ENCODE measurements around the gene NANOS2. TPM values are rescaled to one million over a fixed set of nuclear protein-coding genes. Genes with fewer than 3 reads are reported as not detected.

Gene NANOS2
- total and polyA plus RNA-seq, 9 of the 15 experiments (the other 6 are each of a cell fraction or from before 2014, with no cell fraction given) = not detected

DNA sequence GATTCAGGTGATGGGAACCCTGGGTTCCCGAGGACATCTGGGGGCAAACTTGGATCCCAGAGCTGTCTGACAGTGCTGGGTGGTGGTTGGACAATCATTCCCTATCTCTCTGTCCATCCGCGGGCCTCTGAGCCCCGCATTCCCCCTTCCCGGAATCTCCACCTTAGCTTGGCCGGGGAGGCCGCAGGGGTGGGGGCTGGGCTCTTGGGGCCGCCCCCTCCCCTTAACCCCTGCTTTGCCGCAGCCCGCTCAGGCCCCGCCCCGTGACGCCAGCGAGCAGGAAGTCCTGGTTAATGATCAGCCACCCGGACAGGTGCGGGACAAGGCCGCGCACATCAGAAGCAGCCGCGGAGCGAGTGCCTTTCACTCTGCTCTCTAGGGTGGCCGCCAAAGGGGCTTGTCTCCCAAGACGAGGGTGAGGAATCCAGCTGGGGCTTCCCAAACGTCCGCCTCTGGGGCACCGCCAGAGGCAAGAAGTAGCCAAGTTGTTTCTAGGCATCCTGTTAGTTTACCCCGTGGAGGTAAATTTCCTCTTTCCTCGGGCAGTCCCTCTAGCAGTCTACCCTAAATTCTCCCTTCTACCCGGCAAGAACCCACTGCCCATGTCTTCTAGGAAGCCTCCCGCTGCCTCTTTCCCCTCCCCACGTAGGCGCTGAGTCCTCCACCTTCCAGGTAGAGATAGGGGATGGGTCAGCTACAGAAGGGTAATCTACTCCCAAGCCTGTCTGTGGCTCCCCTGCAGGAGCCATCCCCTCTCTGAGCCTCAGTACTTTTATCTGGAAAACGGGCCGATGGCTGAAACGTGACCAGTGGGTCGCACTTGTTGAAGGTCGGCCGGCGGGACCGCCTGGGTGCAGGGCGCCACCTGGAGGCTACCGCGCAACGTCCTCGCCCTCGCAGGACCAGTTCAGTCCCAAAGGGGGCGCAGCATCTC is 31.7 kb downstream of the NANOS2 start (continued):
- TF ChIP-seq, protein P1, sequence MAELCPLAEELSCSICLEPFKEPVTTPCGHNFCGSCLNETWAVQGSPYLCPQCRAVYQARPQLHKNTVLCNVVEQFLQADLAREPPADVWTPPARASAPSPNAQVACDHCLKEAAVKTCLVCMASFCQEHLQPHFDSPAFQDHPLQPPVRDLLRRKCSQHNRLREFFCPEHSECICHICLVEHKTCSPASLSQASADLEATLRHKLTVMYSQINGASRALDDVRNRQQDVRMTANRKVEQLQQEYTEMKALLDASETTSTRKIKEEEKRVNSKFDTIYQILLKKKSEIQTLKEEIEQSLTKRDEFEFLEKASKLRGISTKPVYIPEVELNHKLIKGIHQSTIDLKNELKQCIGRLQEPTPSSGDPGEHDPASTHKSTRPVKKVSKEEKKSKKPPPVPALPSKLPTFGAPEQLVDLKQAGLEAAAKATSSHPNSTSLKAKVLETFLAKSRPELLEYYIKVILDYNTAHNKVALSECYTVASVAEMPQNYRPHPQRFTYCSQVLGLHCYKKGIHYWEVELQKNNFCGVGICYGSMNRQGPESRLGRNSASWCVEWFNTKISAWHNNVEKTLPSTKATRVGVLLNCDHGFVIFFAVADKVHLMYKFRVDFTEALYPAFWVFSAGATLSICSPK (IDR thresholded peaks at IDR 0.05; ENCODE audit: borderline replicate concordance) = no peak
- peak; percentile 47 for TF ChIP-seq EGR1 (conservative IDR thresholded peaks at IDR 0.05)
- TF ChIP-seq ZNF121 (CRISPR knock-in tag; conservative IDR thresholded peaks at IDR 0.05) = peak; percentile 61; the same call in 1 of the 2 replicates
- peak; percentile 94 for TF ChIP-seq HDGF (IDR thresholded peaks at IDR 0.05)
- TF ChIP-seq, protein P2, sequence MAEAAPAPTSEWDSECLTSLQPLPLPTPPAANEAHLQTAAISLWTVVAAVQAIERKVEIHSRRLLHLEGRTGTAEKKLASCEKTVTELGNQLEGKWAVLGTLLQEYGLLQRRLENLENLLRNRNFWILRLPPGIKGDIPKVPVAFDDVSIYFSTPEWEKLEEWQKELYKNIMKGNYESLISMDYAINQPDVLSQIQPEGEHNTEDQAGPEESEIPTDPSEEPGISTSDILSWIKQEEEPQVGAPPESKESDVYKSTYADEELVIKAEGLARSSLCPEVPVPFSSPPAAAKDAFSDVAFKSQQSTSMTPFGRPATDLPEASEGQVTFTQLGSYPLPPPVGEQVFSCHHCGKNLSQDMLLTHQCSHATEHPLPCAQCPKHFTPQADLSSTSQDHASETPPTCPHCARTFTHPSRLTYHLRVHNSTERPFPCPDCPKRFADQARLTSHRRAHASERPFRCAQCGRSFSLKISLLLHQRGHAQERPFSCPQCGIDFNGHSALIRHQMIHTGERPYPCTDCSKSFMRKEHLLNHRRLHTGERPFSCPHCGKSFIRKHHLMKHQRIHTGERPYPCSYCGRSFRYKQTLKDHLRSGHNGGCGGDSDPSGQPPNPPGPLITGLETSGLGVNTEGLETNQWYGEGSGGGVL (CRISPR knock-in tag; IDR thresholded peaks at IDR 0.05) = no peak
- TF ChIP-seq BRCA1 (IDR thresholded peaks at IDR 0.05) = no peak
- no peak for TF ChIP-seq BRCA1 (CRISPR knock-in tag; IDR thresholded peaks at IDR 0.05)
- TF ChIP-seq, protein P3, sequence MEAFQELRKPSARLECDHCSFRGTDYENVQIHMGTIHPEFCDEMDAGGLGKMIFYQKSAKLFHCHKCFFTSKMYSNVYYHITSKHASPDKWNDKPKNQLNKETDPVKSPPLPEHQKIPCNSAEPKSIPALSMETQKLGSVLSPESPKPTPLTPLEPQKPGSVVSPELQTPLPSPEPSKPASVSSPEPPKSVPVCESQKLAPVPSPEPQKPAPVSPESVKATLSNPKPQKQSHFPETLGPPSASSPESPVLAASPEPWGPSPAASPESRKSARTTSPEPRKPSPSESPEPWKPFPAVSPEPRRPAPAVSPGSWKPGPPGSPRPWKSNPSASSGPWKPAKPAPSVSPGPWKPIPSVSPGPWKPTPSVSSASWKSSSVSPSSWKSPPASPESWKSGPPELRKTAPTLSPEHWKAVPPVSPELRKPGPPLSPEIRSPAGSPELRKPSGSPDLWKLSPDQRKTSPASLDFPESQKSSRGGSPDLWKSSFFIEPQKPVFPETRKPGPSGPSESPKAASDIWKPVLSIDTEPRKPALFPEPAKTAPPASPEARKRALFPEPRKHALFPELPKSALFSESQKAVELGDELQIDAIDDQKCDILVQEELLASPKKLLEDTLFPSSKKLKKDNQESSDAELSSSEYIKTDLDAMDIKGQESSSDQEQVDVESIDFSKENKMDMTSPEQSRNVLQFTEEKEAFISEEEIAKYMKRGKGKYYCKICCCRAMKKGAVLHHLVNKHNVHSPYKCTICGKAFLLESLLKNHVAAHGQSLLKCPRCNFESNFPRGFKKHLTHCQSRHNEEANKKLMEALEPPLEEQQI (IDR thresholded peaks at IDR 0.05) = no peak; the same call in none of the 2 replicates
- peak; percentile 97 for TF ChIP-seq PTBP1 (IDR thresholded peaks at IDR 0.05; ENCODE audit: low read depth, low read length)
- no peak for TF ChIP-seq ZNF133 (CRISPR knock-in tag; IDR thresholded peaks at IDR 0.05)
- TF ChIP-seq NCOA1 (IDR thresholded peaks at IDR 0.05; ENCODE audit: low read depth) = peak; percentile 60
- TF ChIP-seq, protein P4, sequence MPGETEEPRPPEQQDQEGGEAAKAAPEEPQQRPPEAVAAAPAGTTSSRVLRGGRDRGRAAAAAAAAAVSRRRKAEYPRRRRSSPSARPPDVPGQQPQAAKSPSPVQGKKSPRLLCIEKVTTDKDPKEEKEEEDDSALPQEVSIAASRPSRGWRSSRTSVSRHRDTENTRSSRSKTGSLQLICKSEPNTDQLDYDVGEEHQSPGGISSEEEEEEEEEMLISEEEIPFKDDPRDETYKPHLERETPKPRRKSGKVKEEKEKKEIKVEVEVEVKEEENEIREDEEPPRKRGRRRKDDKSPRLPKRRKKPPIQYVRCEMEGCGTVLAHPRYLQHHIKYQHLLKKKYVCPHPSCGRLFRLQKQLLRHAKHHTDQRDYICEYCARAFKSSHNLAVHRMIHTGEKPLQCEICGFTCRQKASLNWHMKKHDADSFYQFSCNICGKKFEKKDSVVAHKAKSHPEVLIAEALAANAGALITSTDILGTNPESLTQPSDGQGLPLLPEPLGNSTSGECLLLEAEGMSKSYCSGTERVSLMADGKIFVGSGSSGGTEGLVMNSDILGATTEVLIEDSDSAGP (CRISPR knock-in tag; IDR thresholded peaks at IDR 0.05) = no peak
- TF ChIP-seq, protein P5, sequence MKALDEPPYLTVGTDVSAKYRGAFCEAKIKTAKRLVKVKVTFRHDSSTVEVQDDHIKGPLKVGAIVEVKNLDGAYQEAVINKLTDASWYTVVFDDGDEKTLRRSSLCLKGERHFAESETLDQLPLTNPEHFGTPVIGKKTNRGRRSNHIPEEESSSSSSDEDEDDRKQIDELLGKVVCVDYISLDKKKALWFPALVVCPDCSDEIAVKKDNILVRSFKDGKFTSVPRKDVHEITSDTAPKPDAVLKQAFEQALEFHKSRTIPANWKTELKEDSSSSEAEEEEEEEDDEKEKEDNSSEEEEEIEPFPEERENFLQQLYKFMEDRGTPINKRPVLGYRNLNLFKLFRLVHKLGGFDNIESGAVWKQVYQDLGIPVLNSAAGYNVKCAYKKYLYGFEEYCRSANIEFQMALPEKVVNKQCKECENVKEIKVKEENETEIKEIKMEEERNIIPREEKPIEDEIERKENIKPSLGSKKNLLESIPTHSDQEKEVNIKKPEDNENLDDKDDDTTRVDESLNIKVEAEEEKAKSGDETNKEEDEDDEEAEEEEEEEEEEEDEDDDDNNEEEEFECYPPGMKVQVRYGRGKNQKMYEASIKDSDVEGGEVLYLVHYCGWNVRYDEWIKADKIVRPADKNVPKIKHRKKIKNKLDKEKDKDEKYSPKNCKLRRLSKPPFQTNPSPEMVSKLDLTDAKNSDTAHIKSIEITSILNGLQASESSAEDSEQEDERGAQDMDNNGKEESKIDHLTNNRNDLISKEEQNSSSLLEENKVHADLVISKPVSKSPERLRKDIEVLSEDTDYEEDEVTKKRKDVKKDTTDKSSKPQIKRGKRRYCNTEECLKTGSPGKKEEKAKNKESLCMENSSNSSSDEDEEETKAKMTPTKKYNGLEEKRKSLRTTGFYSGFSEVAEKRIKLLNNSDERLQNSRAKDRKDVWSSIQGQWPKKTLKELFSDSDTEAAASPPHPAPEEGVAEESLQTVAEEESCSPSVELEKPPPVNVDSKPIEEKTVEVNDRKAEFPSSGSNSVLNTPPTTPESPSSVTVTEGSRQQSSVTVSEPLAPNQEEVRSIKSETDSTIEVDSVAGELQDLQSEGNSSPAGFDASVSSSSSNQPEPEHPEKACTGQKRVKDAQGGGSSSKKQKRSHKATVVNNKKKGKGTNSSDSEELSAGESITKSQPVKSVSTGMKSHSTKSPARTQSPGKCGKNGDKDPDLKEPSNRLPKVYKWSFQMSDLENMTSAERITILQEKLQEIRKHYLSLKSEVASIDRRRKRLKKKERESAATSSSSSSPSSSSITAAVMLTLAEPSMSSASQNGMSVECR (CRISPR knock-in tag; IDR thresholded peaks at IDR 0.05) = 0 out of 2 replicates have a peak, but pooled peaks have one; percentile 58
- TF ChIP-seq TSC22D4 (tag; IDR thresholded peaks at IDR 0.05) = no peak
- no peak for TF ChIP-seq U2AF1 (optimal IDR thresholded peaks at IDR 0.05; ENCODE audit: low read depth, low read length)

Data from K562 (cell line).